ENCODE measurements around the gene CPT1B. TPM values are rescaled to one million over a fixed set of nuclear protein-coding genes. Genes with fewer than 3 reads are reported as not detected.
"Not testable (repeated sequence)": the region's sequence is repeated elsewhere in the genome, so short reads cannot be mapped to it uniquely, and the experiment has no call there.

Gene CPT1B
- total RNA-seq, 1 experiment from 2014 or later = 9.0 TPM

GRCh38 chr22:50609599-50609998 is 31.4 kb upstream of the CPT1B start:
- no peak for DNase-seq (ENCODE audit: low read depth)

GRCh38 chr22:50608996-50609395 is 30.8 kb upstream of the CPT1B start:
- no peak for DNase-seq (ENCODE audit: low read depth)

GRCh38 chr22:50608058-50608840 is 30.0 kb upstream of the CPT1B start:
- DNase-seq (ENCODE audit: low read depth) = not testable (repeated sequence)

- DNase-seq (ENCODE audit: low read depth) = no peak
Measured at GRCh38 chr22:50607659-50608020, 29.4 kb upstream of the CPT1B start.

- no peak for DNase-seq (ENCODE audit: low read depth)
Measured at GRCh38 chr22:50606946-50607658, 28.9 kb upstream of the CPT1B start.

GRCh38 chr22:50606165-50606945 is 28.1 kb upstream of the CPT1B start:
- DNase-seq (ENCODE audit: low read depth) = no peak

GRCh38 chr22:50605613-50606074 is 27.4 kb upstream of the CPT1B start:
- no peak for DNase-seq (ENCODE audit: low read depth)

- no peak for DNase-seq (ENCODE audit: low read depth)
Measured at GRCh38 chr22:50605002-50605612, 26.9 kb upstream of the CPT1B start.

- no peak for DNase-seq (ENCODE audit: low read depth)
Measured at GRCh38 chr22:50604256-50605001, 26.2 kb upstream of the CPT1B start.

GRCh38 chr22:50603511-50604255 is 25.5 kb upstream of the CPT1B start:
- DNase-seq (ENCODE audit: low read depth) = no peak

GRCh38 chr22:50602338-50602700 is 24.1 kb upstream of the CPT1B start:
- no peak for DNase-seq (ENCODE audit: low read depth)

GRCh38 chr22:50601669-50602337 is 23.6 kb upstream of the CPT1B start:
- no peak for DNase-seq (ENCODE audit: low read depth)

GRCh38 chr22:50600967-50601668 is 22.9 kb upstream of the CPT1B start:
- no peak for DNase-seq (ENCODE audit: low read depth)

- no peak for DNase-seq (ENCODE audit: low read depth)
Measured at GRCh38 chr22:50600538-50600937, 22.3 kb upstream of the CPT1B start, which contains the start of gene MAPK8IP2. MAPK8IP2 (plus strand) TSS chr22:50600793; CDS start chr22:50600819, 26 bp downstream.

GRCh38 chr22:50599816-50600455 is 21.7 kb upstream of the CPT1B start:
- no peak for DNase-seq (ENCODE audit: low read depth)

- DNase-seq (ENCODE audit: low read depth) = no peak
Measured at GRCh38 chr22:50597097-50597496, 18.9 kb upstream of the CPT1B start.

- no peak for DNase-seq (ENCODE audit: low read depth)
Measured at GRCh38 chr22:50595189-50595588, 17.0 kb upstream of the CPT1B start.

- no peak for DNase-seq (ENCODE audit: low read depth)
Measured at GRCh38 chr22:50587407-50587806, 9.2 kb upstream of the CPT1B start.

- DNase-seq (ENCODE audit: low read depth) = no peak
Measured at GRCh38 chr22:50586416-50586815, 8.2 kb upstream of the CPT1B start.
